ENCODE data around the gene STYXL2.

Gene STYXL2

GRCh38 chr1:167137793-167138510, 44.1 kb downstream of the STYXL2 start:
- DNase-seq, result no peak

DNA sequence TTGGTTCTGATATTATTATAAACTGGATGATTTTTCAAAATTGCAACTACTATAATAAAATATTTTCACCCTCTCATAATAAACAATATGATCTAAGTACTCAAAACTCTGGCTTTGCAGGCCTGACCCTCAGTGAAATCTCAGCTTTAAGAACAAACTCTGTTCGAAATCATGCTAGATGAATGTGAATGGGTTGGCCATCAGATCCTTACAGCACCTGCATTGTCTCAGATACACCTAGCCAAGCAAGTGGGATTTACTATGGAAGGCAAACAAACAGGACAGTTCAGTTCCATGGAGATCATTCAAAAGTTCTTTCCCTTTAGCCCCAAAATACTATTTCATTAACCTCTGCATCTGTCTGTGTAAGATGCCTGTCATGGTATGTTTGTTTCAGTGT, 44.8 kb downstream of the STYXL2 start:
- no peak for DNase-seq

- DNase-seq, result no peak
These were observed 48.1 kb downstream of the STYXL2 start for GRCh38 chr1:167141963-167142362.
